MM.1S (cell line): Measurements from ENCODE around the gene EEPD1.
"Not testable (repeated sequence)": the region's sequence is repeated elsewhere in the genome, so short reads cannot be mapped to it uniquely, and the experiment has no call there.

Experiments
- CTCF ChIP-seq: fragments of 300-600 bp; sonication (generic); IDR thresholded peaks from 2 replicates; pipeline ENCODE4 v1.5.1; 2016; ENCODE audit warnings: antibody characterized with exemption, low read length, mixed read lengths
- EZH2 ChIP-seq: fragments of 300-600 bp; sonication (generic); optimal IDR thresholded peaks from 2 replicates; pipeline ENCODE3; 2017; ENCODE audit warnings: low read depth, mild to moderate bottlenecking, antibody characterized with exemption, low read length, mixed read lengths

GRCh38 chr7:36119983-36120646 is 32.9 kb upstream of the EEPD1 start:
- TF ChIP-seq CTCF, EZH2: not testable (repeated sequence)
